GM21825 (cell line): Measurements from ENCODE around the gene GDF7.

Experiments
- ATAC-seq: cut with Tn5 transposase; IDR thresholded peaks from one replicate; pipeline ENCODE4 v1.9.1; 2021; ENCODE audit warnings: mild to moderate bottlenecking, moderate library complexity; ENCODE audit not compliant: unreplicated experiment

GDF7 gene

DNA sequence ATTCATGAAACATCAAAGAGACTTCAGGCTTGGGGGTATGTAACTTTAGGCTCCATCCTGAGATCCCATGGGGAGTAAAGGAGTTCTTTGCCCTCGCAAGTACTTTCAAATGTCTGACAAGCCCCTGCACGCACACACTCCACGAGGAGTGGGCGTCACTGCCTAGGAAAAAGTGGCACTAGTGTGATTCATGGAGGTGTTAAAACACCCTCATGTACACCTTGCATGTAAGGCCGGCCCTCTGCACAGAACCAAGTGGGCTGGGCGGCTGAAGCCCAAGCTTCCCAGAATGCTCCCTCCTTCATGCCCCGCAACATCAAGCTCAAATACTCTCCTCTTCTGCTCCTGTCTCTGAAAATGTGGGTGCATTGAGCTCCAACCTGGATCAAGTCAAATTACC lies 23.9 kb upstream of the GDF7 start:
- ATAC-seq = no peak

DNA sequence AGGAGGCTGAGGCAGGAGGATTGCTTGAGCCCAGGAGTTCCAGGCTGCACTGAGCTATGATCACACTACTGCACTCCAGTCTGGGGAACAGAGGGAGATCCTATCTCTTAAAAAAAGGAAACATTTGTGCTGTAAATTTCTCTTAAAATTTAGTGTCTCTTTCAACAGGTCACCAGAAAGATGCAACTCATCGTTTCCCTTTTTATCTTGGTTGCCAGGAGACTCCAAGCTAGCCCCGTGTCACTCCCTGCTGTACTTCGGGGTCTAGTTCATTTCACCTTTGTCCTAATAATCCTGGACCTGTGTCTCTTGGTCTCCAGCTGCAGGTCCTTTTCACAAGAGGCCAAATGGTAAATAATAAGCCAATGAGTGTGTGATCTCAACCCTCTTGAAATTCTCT lies 23.1 kb upstream of the GDF7 start:
- no peak for ATAC-seq

DNA sequence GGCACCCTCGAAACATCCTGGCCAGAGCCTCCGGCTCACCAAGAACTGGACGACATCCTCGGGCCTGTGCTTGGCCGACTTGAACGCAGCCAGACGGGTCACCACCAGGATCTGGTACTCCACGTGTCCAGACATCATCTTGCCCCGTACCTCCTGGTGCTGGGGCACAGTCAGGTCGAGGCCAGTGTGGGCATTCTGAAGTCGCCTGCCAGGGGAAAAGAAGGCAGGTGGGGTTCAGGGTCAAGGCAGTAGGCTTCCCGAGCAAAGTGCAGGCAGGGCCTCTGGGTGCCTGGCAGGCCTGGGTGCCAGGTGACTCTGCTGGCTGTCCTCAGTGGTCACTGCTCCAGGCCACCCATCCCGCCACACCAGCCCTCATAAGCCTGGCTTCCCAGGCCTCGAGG lies 21.6 kb upstream of the GDF7 start:
- ATAC-seq = no peak

DNA sequence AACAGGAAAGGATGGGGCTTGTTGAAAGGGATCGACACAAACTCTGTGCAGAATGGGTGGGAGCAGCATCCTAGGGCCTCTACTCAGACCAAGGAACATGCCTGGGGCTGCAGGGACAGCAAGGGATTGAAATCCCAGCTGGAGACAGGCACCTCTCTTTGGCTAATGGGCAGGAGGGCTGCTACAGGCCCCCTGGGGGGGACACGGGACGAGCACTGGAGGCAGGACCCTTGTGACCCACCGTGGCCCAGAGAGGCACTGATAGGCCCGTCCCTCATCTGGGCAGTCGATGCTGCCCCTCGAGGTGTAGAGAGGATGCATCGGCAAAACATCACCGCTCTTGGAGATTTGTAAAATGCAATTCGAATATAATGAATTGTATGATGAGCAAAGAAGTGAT lies 21.2 kb upstream of the GDF7 start:
- no peak for ATAC-seq

DNA sequence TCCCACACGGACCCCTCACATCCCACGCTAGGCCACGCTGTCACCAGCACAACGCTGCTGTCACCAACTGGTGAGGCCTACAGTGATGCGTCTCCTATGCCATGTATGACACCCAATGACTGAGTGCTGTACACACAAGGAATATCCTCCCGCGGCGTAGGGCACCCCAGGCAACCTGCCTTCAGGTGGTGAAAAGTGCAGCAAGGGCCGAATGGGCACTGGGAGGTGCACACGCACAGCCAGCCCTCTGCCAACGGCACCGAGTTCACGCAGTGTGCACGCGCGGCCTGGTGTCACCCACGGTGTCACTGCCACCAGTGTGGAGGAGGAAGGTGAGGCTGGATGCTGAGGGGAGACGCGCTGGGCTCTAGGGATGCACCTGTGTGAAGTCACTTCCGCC lies 20.5 kb upstream of the GDF7 start:
- ATAC-seq = no peak

DNA sequence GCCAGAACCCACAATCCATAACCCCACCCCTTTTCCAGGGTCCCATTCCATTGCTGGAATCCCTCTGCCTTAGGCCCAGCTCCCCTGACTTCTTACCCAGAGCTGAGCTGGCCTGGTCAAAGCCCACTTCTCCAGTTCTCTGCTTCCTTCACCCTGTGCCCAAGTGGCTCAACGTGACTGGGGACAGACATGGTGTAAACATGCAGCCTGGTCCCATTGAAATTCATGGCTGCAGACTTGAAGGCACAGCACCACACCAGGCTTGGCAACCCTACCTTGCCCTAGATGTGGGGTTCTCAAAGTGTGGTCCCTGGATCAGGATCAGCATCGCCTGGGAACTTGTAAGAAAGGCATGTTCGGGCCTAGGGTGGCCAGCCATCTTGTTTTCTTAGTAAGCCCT lies 19.7 kb upstream of the GDF7 start:
- ATAC-seq = no peak

DNA sequence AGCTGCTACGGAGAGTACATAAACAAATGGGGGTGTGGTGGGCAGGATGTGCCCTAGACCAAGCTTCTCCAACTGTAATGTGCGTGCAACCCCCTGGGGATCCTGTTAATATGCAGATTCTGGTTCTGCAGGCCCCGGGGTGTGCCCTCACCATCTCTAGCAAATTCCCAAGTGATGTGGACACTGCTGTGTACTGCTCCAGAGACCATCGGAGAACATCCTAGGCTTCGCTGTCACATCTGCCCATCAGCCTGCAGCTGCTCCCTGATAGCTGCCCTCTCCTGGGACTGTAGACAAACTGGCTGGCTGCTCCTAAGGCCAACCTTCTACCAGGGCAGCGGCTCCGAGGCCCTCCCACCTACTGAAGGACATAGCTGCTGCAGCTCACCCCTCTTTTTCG lies 19.2 kb upstream of the GDF7 start:
- ATAC-seq = no peak

DNA sequence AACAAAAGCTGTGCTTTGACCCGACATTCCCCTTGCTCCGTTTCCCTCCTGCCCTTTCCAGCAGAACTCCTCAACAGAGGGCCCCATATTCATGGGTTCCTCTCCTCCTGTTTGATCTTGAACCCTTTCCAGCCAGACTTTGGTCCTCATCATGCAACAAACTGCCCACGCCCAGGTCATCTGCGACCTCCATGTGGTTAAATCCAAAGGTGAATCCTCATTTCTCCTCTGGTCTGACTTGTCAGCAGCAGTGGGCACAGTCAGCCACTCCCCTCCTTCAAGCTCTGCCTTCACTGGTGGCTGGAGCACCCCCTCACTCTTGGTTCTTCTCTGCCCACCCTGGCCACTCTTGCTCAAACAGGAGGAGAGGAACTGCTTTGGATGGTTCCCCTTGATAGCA lies 18.7 kb upstream of the GDF7 start:
- ATAC-seq = no peak

DNA sequence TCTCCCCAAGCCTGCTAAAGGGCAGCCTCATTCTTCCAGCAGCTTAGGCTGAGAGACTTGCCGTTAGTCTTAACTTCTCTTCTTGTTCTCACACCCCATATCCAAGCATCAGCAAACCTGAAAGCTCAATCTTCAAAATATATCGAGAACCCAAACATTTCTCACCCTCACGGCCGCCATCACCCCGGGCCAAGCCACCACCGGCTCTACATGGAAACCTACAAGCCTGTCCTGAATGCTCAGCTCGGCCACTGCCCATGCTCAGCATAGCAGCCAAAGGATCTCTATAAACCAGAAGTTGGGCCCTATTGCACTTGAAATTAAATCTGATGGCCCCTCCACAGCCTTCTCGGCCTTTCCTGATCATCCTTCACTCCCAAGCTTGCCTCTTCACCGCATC lies 18.1 kb upstream of the GDF7 start:
- ATAC-seq = no peak

DNA sequence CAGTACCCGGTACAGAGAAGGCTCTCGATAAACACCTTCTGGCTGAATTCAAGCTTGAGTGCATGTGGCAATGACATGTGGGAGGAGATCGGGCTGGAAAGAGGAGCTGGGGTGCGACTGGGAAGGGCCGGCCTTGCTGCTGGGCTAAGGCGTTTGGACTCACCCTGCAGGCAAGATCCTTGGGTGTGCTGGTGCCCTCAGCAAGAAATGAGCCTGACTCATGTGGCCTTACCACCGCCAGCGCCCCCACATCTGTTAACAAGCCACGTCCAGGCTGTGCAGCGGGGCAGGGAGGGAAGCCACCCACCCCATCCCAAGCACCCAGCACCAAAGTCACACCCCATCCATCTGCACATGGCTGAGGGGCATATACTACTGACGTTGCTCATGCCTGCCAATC lies 17.4 kb upstream of the GDF7 start:
- no peak for ATAC-seq

DNA sequence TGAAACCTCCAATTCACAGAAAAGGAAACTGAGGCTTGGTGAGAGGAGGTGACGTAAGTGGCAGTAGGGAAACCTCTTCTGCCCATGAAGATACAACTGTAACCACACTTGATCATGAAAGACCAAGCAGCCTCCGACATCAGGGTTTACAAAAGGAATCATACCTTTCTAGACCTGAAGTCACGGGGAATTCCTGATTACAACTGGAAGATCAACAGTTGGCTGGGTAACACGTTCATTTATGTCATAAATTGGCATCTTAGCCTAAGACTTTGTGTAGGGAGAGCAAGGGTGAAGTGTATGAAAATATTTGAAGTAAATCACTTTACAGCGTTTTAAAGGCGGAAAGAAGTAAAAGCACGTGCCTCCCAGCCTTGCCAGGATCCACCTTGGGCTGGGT lies 17.0 kb upstream of the GDF7 start:
- no peak for ATAC-seq

DNA sequence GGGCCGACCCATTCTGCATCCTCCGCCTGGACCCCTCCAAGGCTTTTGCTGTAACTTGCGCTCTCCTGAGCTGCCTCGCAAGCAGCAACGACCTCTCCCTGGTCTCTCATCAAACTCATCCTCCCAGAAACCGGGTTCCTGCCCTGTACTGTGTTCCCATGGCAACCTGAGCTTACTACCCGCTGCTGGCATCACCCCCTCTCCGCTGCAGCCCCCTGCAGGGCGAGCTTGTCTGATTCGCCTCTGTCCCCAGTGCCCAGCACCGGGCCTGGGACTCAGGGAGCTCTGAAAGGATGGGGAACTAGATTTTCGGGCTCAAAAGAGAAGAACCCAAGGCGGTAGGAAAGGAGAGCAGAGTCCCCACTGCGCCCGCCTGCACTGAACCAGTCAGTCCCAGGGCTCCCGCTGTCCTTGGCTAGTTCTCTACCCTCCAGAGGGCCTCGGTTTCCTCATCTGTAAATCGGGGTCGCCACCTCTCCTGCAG lies 16.5 kb upstream of the GDF7 start:
- peak; percentile 5 for ATAC-seq

DNA sequence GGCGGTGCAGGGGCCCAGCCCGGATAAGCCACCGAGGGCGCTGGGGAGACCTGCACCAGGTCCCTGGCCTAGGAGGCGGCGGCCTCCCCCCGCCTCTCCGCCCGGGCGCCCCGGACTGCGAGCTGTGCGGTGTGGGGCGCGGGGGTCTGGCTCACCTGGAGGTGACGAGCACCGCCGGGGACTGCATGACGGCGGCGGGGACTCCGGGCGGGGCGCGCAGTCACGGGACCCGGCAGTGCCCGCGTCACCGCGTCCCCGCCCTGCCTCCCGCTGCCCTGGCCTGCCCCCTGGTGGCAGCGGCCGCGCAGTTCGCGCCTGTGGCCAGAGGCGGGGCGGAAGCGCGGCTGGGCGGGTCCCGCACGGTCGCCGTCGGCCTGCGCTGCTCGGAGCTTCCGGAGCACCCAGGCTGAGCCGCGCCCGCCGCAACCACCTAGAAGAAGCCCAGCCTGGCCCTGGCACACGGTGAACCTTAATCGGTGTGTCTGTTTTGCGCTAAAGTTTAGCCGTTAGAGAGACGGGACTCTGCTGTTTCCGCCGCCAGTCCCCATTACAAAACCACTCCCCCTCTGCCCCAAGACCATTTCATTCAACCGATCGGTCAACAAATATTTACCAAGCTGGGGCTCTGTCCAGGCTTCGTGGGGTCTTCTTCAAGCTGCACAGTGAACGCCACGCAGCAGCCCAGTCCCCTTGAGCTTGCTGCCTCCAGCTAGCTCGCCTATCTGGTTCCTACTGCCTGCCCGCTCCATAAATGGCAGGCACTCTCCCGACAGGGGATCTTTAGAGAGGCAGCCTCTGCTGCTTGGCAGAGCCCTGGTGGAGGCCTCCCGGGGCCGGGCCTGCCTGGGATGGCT lies 15.8 kb upstream of the GDF7 start, which contains the start of gene HS1BP3:
Gene HS1BP3, minus strand, starts transcription at position 222 of the 854 bp plus-strand sequence. Its CDS starts 35 bp downstream, at position 187.
- ATAC-seq = peak; percentile 98

DNA sequence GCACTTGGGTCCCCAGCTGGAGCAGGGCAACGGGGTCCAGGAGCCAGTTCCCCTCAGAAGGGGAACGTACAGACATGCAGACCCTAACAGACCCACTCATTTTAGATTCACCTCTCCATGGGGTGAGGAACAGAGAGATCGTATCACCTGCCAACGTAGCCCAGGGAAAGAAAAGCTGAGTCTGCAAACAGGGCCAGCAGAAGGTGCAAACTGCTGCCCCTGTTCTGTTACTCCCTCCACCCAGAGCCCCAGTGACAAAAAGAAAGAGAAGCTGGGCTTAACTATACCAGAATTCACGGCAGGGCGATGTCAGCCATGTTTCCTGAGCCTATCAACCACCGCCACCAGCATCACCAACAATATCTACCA lies 15.2 kb upstream of the GDF7 start:
- no peak for ATAC-seq

DNA sequence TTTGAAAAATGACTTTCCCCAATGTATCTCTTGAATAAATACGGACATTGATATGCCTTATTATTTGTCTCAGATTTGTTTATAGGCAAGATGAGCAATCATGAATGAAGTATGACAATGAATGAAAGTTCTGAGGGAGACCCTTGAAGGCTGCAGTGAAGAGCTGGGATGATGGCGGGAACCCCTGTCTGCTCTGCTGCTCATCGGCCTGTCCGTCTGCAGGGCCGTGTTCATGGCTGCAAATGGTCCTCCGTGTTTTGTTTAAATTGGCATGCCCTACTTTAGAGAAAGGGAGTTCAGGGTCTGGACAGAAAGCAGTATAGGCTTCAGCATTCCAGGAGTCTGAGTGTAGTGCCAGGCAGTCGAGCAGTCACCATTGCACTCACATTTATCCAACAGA lies 14.8 kb upstream of the GDF7 start:
- ATAC-seq = no peak

DNA sequence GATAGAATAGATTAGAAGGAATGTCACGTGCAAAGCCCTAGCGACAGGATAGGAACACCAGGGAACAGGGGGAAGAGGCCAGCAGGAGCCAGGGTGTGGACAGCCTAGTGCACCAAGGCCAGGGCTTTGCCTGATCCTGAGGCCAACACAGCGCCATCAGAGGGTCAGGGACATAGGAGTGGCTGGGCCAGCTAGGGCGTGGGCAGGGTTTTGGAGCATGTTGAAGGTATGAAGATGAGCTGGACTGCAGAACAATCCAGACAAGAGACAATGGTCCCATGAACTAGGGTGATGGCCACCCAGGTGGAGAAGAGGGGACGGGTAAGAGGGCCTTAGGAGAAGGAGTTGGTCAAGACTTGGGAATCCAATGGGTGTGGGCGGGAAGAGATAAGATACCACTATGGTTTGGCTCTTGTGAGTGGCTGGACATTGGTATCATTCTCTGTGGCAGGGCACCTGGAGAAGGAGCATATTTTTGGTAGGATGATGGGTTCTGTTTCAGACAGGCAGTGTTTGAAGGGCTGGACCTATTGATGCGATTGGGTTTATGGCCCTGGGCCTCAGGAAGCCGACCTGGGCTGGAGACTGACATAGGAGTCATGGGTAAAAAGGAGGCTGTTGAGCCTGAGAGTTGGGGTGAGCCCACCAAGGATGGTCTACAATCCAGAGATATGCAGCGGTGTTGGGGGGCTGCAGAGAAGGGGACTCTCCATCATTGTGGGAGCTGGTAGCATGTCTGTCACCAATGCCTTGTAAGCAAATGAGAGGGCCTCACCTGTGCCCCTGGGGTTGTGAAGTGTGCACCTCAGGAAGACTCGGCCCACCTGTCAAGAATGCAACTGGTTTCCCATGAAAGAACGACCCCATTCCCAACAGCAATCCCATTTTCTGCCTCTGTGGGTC lies 14.0 kb upstream of the GDF7 start:
- no peak for ATAC-seq

DNA sequence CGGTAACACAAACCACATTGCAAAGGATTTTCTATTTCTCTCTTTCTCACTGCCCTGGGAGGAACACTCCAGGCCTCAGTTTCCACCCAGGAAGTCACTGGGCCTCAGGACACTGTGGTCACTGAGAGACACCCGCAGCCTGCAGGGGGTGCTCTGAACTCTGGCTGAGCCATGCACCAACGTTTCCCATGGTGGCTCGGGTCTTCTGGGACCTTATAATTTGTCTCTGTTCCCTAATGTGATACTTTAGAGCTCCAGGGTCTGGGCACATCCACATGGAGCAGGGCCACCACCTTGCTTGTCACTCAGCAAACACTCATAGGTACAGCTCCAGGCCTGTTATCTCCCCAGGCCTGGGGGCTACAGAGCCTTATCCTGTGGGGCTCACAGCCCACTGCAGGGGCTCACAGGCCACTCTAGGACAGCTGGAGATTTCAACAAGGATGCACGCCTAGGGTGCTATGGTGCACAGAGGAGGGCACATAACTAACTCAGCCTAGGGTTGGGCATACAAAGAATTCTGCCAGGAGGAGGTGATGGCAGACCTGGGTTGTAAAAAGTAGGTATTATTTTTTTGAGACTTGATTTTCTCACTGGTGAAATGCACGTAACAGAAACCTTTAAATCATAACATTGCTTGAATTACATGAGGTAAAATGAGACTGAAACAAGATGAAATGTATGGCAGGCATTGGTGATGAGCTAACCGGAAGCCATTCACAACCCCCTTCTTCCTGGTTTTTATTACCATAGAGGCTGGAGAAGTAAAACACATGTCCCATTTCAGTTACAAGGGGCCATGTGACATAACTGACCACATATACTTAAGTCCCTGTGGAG lies 13.0 kb upstream of the GDF7 start:
- ATAC-seq = no peak

DNA sequence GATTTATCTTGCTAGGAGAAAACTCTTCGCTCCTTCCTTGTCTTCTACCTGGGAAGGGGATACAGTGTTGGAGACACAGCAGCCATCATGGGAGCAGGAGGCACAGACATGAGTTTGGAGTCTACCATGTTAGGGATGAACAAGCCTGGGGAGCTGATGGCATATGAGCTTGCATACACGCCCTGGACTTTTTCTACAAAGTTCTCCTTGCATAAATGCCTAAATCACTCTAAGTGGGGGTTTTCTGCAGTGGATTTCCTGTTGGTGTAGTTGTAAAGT lies 12.5 kb upstream of the GDF7 start:
- ATAC-seq = no peak

DNA sequence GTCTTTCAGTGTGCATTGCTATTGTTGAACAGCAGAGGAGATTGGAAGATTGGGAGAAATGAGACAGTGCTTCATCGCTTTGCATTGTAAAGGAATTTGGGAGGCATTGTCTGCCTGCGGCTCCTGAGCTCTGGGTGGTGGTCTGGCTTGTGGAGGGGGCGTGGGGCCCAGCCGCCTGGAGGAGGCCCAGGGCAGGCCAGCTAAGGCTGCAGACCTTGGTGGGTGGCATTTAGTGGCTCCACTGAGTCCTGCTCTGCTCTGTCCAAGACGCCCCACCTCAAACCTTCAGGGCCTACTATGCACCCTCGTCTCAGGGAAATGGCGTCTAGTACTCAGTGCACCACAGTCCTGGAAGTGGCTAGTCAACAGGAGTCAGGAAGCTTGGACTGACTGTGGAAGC lies 10.4 kb upstream of the GDF7 start:
- no peak for ATAC-seq

DNA sequence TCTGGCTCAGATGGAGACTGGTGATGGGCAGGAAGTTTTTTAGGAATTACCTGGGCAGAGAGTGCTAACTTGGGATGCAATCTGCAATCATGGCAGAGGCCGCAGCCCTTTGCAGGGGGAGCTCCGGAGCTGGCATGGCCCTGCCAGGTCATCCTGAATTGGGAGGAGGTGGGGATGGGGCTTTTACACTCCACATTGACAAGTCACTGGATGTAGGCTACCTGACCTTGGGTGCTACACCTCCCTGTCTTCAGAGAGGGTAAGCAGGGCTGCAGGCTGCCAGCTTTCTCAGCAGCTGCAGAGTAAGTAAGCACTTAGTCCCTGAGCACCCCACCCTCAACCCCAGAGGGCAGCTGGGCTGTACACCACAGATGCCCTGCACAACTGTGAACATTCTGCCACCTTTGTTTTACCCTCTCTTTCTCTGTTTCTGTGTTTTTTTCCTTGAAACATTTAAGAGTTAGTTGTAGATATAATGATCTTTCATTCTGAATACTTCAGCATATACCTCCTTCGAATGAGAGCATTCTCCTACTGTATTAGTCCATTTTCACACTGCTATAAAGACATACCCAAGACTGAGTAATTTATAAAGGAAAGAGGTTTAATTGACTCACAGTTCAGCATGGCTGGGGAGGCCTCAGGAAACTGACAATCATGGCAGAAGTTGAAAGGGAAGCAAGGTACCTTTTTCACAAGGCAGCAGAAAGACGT lies 9.3 kb upstream of the GDF7 start:
- no peak for ATAC-seq
